ENCODE measurements around the gene BNIP3.

BNIP3 gene

GRCh38 chr10:131944412-131944811 is 37.3 kb downstream of the BNIP3 start:
- Histone ChIP-seq H3K9ac (ENCODE audit: low read depth, low read length) (no peak overlapping the region), H3K27me3 (ENCODE audit: control insufficient read depth, insufficient read depth, low read length) (no peaks in the 10 kb centered on the region), H3K9me3 (ENCODE audit: control insufficient read depth, insufficient read depth, low read length) (no peaks in the 10 kb centered on the region), H3K36me3 (ENCODE audit: control insufficient read depth, insufficient read depth, low read length) (peaks cover 53% of the 10 kb centered on the region), H3K4me1 (ENCODE audit: control insufficient read depth, insufficient read depth, low read length) (no peaks in the 10 kb centered on the region), H3K4me3 (ENCODE audit: low read depth, low read length) (no peak overlapping the region)

GRCh38 chr10:131943021-131943814 is 38.5 kb downstream of the BNIP3 start:
- no peak overlapping the region for H3K9ac ChIP-seq (ENCODE audit: low read depth, low read length)
- no peaks in the 10 kb centered on the region for H3K9me3 ChIP-seq (ENCODE audit: control insufficient read depth, insufficient read depth, low read length)
- no peak overlapping the region for H3K4me3 ChIP-seq (ENCODE audit: low read depth, low read length)
- peaks cover 49% of the 10 kb centered on the region for H3K36me3 ChIP-seq (ENCODE audit: control insufficient read depth, insufficient read depth, low read length)
- H3K4me1 ChIP-seq (ENCODE audit: control insufficient read depth, insufficient read depth, low read length) = no peaks in the 10 kb centered on the region
- H3K27me3 ChIP-seq (ENCODE audit: control insufficient read depth, insufficient read depth, low read length) = no peaks in the 10 kb centered on the region

- Histone ChIP-seq H3K27me3 (ENCODE audit: control insufficient read depth, insufficient read depth, low read length) (no peaks in the 10 kb centered on the region), H3K9me3 (ENCODE audit: control insufficient read depth, insufficient read depth, low read length) (no peaks in the 10 kb centered on the region), H3K9ac (ENCODE audit: low read depth, low read length) (no peak overlapping the region), H3K4me1 (ENCODE audit: control insufficient read depth, insufficient read depth, low read length) (no peaks in the 10 kb centered on the region), H3K36me3 (ENCODE audit: control insufficient read depth, insufficient read depth, low read length) (peaks cover 45% of the 10 kb centered on the region), H3K4me3 (ENCODE audit: low read depth, low read length) (no peak overlapping the region)
Observed at GRCh38 chr10:131942455-131942854, 39.3 kb downstream of the BNIP3 start.

GRCh38 chr10:131938681-131939080 is 43.0 kb downstream of the BNIP3 start:
- Histone ChIP-seq H3K9me3 (ENCODE audit: control insufficient read depth, insufficient read depth, low read length) (no peaks in the 10 kb centered on the region), H3K9ac (ENCODE audit: low read depth, low read length) (no peak overlapping the region), H3K4me1 (ENCODE audit: control insufficient read depth, insufficient read depth, low read length) (no peaks in the 10 kb centered on the region), H3K36me3 (ENCODE audit: control insufficient read depth, insufficient read depth, low read length) (peaks cover 27% of the 10 kb centered on the region), H3K4me3 (ENCODE audit: low read depth, low read length) (no peak overlapping the region), H3K27me3 (ENCODE audit: control insufficient read depth, insufficient read depth, low read length) (no peaks in the 10 kb centered on the region)

- Histone ChIP-seq H3K4me3 (ENCODE audit: low read depth, low read length) (no peak overlapping the region), H3K36me3 (ENCODE audit: control insufficient read depth, insufficient read depth, low read length) (peaks cover 27% of the 10 kb centered on the region), H3K27me3 (ENCODE audit: control insufficient read depth, insufficient read depth, low read length) (no peaks in the 10 kb centered on the region), H3K9me3 (ENCODE audit: control insufficient read depth, insufficient read depth, low read length) (no peaks in the 10 kb centered on the region), H3K9ac (ENCODE audit: low read depth, low read length) (no peak overlapping the region), H3K4me1 (ENCODE audit: control insufficient read depth, insufficient read depth, low read length) (no peaks in the 10 kb centered on the region)
Observed at GRCh38 chr10:131937836-131938235, 43.9 kb downstream of the BNIP3 start.

GRCh38 chr10:131936736-131937135 is 45.0 kb downstream of the BNIP3 start:
- Histone ChIP-seq H3K4me1 (ENCODE audit: control insufficient read depth, insufficient read depth, low read length) (no peaks in the 10 kb centered on the region), H3K27me3 (ENCODE audit: control insufficient read depth, insufficient read depth, low read length) (no peaks in the 10 kb centered on the region), H3K9ac (ENCODE audit: low read depth, low read length) (no peak overlapping the region), H3K36me3 (ENCODE audit: control insufficient read depth, insufficient read depth, low read length) (peaks cover 22% of the 10 kb centered on the region), H3K9me3 (ENCODE audit: control insufficient read depth, insufficient read depth, low read length) (no peaks in the 10 kb centered on the region), H3K4me3 (ENCODE audit: low read depth, low read length) (no peak overlapping the region)

- H3K4me3 ChIP-seq (ENCODE audit: low read depth, low read length) = no peak overlapping the region
- no peaks in the 10 kb centered on the region for H3K4me1 ChIP-seq (ENCODE audit: control insufficient read depth, insufficient read depth, low read length)
- no peaks in the 10 kb centered on the region for H3K27me3 ChIP-seq (ENCODE audit: control insufficient read depth, insufficient read depth, low read length)
- H3K36me3 ChIP-seq (ENCODE audit: control insufficient read depth, insufficient read depth, low read length) = peaks cover 22% of the 10 kb centered on the region
- H3K9ac ChIP-seq (ENCODE audit: low read depth, low read length) = no peak overlapping the region
- H3K9me3 ChIP-seq (ENCODE audit: control insufficient read depth, insufficient read depth, low read length) = no peaks in the 10 kb centered on the region
Observed at GRCh38 chr10:131936294-131936693, 45.4 kb downstream of the BNIP3 start.

GRCh38 chr10:131935260-131935659 is 46.5 kb downstream of the BNIP3 start:
- Histone ChIP-seq H3K9ac (ENCODE audit: low read depth, low read length) (no peak overlapping the region), H3K36me3 (ENCODE audit: control insufficient read depth, insufficient read depth, low read length) (peaks cover 15% of the 10 kb centered on the region), H3K27me3 (ENCODE audit: control insufficient read depth, insufficient read depth, low read length) (no peaks in the 10 kb centered on the region), H3K4me3 (ENCODE audit: low read depth, low read length) (no peak overlapping the region), H3K4me1 (ENCODE audit: control insufficient read depth, insufficient read depth, low read length) (peaks cover 5% of the 10 kb centered on the region), H3K9me3 (ENCODE audit: control insufficient read depth, insufficient read depth, low read length) (no peaks in the 10 kb centered on the region)

GRCh38 chr10:131934769-131935168 is 47.0 kb downstream of the BNIP3 start:
- H3K36me3 ChIP-seq (ENCODE audit: control insufficient read depth, insufficient read depth, low read length) = peaks cover 15% of the 10 kb centered on the region
- no peak overlapping the region for H3K4me3 ChIP-seq (ENCODE audit: low read depth, low read length)
- H3K4me1 ChIP-seq (ENCODE audit: control insufficient read depth, insufficient read depth, low read length) = peaks cover 8% of the 10 kb centered on the region
- H3K9me3 ChIP-seq (ENCODE audit: control insufficient read depth, insufficient read depth, low read length) = no peaks in the 10 kb centered on the region
- H3K9ac ChIP-seq (ENCODE audit: low read depth, low read length) = no peak overlapping the region
- H3K27me3 ChIP-seq (ENCODE audit: control insufficient read depth, insufficient read depth, low read length) = no peaks in the 10 kb centered on the region

GRCh38 chr10:131933696-131934086 is 48.0 kb downstream of the BNIP3 start:
- Histone ChIP-seq H3K9me3 (ENCODE audit: control insufficient read depth, insufficient read depth, low read length) (no peaks in the 10 kb centered on the region), H3K36me3 (ENCODE audit: control insufficient read depth, insufficient read depth, low read length) (peaks cover 16% of the 10 kb centered on the region), H3K9ac (ENCODE audit: low read depth, low read length) (no peak overlapping the region)

GRCh38 chr10:131933016-131933695 is 48.6 kb downstream of the BNIP3 start:
- Histone ChIP-seq H3K27me3 (ENCODE audit: control insufficient read depth, insufficient read depth, low read length) (no peaks in the 10 kb centered on the region), H3K4me1 (ENCODE audit: control insufficient read depth, insufficient read depth, low read length) (peaks cover 14% of the 10 kb centered on the region), H3K36me3 (ENCODE audit: control insufficient read depth, insufficient read depth, low read length) (peaks cover 11% of the 10 kb centered on the region), H3K4me3 (ENCODE audit: low read depth, low read length) (no peak overlapping the region), H3K9ac (ENCODE audit: low read depth, low read length) (no peak overlapping the region), H3K9me3 (ENCODE audit: control insufficient read depth, insufficient read depth, low read length) (no peaks in the 10 kb centered on the region)

More at GRCh38 chr10:131933696-131934086, 48.0 kb downstream of the BNIP3 start:
- Histone ChIP-seq H3K27me3 (ENCODE audit: control insufficient read depth, insufficient read depth, low read length) (no peaks in the 10 kb centered on the region), H3K4me3 (ENCODE audit: low read depth, low read length) (no peak overlapping the region), H3K4me1 (ENCODE audit: control insufficient read depth, insufficient read depth, low read length) (peaks cover 14% of the 10 kb centered on the region)

- no peaks in the 10 kb centered on the region for H3K27me3 ChIP-seq (ENCODE audit: control insufficient read depth, insufficient read depth, low read length)
- peaks cover 14% of the 10 kb centered on the region for H3K4me1 ChIP-seq (ENCODE audit: control insufficient read depth, insufficient read depth, low read length)
- peaks cover 11% of the 10 kb centered on the region for H3K36me3 ChIP-seq (ENCODE audit: control insufficient read depth, insufficient read depth, low read length)
- no peaks in the 10 kb centered on the region for H3K9me3 ChIP-seq (ENCODE audit: control insufficient read depth, insufficient read depth, low read length)
- no peak overlapping the region for H3K9ac ChIP-seq (ENCODE audit: low read depth, low read length)
- H3K4me3 ChIP-seq (ENCODE audit: low read depth, low read length) = no peak overlapping the region
Observed at GRCh38 chr10:131931981-131932380, 49.7 kb downstream of the BNIP3 start.

Data from iPS-15b (cell line).